Fibroblast of skin of left quadriceps (primary cell): ENCODE measurements around the gene RUBCN.
"Not testable (repeated sequence)": the region's sequence is repeated elsewhere in the genome, so short reads cannot be mapped to it uniquely, and the experiment has no call there.

Experiments
- DNase-seq, 2 experiments: peaks; one replicate each; pipeline ENCODE4 v3.0.0-alpha.2; 2013; ENCODE audit warnings: low read depth in 2 of 2

Gene RUBCN

GRCh38 chr3:197685546-197685945 is 51.2 kb downstream of the RUBCN start:
- no peak for DNase-seq

DNA sequence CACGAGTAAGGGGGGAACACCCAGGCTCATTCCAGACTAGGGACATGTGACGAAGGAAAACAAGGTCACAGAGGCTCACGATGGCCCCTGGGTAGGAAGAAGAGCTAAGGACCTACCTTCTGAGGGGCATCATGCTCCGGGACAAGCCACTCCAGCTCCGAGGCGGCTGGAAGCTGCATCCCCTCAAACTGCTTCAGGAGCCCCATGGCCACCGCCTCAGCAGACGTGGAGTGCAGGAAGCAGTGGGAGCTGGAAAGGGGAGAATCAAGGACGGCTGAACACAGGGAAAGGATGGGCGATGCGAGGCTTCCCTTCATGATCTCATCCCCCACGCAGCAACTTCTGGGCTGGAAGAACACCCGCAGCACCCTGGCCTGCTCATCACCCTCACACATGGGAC is 53.5 kb downstream of the RUBCN start:
- no peak for DNase-seq

- no peak for DNase-seq
Observed at GRCh38 chr3:197682713-197683112, 54.0 kb downstream of the RUBCN start.

GRCh38 chr3:197680955-197681521 is 55.7 kb downstream of the RUBCN start:
- DNase-seq: no peak

- no peak for DNase-seq
Observed at GRCh38 chr3:197675951-197676350, 60.8 kb downstream of the RUBCN start.

DNA sequence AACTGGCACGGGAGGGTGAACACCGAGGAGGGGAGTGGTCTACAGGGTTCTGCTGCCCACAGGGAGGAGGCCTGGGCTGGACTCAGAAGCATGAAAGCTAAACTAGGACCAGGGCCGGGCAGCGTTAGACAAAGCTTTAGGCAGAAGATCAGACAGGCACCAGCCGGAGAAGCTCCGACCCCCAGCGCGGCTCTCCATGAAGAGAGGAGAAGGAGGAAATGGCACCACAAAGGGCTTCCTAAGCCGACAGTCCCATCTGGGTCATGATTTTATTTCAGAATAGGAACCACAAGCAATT is 61.2 kb downstream of the RUBCN start:
- DNase-seq: no peak

GRCh38 chr3:197674741-197675562 is 61.8 kb downstream of the RUBCN start:
- DNase-seq: no peak

GRCh38 chr3:197673170-197673569 is 63.5 kb downstream of the RUBCN start:
- no peak for DNase-seq

- no peak for DNase-seq
Observed at GRCh38 chr3:197670361-197670760, 66.3 kb downstream of the RUBCN start.

DNA sequence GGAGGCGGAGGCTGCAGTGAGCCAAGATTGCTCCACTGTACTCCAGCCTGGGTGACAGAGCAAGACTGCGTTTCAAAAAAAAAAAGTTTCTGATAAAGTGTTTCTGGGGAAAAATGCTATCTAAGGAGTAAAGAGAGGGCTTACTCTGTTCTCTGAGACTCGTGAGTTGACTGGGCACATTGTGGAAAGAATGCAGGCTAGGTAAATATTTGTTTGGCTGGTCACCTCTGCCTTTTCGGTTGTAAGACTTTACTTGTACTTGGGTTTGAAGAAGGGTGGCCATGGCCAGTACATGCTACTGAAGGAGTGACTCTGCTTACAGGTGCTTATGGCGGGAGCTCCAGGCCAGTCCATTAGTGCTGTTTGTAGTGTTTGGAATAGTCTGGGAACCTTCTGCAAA is 68.7 kb downstream of the RUBCN start:
- DNase-seq: no peak

DNA sequence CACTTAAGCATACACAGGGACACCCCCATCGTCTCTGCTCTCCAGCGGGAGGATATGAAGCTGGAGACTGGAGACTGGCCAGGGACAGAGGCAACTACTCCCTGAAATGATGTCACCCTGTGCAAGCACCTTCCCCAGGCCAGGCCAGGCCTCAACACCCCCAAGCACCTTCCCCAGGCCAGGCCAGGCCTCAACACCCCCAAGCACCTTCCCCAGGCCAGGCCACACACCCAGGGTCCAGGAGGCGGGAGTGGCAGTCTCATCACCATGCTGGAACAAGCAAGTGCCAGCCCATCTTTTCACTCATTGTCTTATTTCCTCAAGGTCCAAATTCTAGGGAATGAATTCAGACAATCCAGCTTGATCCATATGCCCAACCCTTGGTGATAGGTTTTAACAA is 69.4 kb downstream of the RUBCN start:
- not testable (repeated sequence) for DNase-seq

- DNase-seq: not testable (repeated sequence)
Observed at GRCh38 chr3:197666221-197666842, 70.4 kb downstream of the RUBCN start.

- not testable (repeated sequence) for DNase-seq
Observed at GRCh38 chr3:197665549-197665948, 71.2 kb downstream of the RUBCN start.

DNA sequence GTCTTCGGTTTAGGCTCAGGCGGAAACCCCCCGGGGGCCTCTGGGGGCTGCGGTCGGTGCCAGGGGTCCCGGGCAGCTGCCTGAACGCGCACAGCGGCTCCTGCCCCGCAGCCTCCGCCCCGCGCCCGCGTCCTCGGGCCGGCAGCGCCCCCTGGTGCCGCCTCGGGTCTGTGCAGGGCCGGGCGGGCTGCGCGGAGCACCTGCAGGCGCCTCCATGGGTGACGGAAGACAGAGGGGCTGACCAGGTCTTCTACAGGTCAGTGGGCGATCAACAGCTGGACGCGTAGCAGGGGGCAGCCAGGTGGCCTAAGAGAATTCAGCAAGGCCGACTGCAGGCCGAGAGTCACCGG is 71.6 kb downstream of the RUBCN start:
- DNase-seq: not testable (repeated sequence)

- not testable (repeated sequence) for DNase-seq
Observed at GRCh38 chr3:197664414-197665141, 72.1 kb downstream of the RUBCN start.

DNA sequence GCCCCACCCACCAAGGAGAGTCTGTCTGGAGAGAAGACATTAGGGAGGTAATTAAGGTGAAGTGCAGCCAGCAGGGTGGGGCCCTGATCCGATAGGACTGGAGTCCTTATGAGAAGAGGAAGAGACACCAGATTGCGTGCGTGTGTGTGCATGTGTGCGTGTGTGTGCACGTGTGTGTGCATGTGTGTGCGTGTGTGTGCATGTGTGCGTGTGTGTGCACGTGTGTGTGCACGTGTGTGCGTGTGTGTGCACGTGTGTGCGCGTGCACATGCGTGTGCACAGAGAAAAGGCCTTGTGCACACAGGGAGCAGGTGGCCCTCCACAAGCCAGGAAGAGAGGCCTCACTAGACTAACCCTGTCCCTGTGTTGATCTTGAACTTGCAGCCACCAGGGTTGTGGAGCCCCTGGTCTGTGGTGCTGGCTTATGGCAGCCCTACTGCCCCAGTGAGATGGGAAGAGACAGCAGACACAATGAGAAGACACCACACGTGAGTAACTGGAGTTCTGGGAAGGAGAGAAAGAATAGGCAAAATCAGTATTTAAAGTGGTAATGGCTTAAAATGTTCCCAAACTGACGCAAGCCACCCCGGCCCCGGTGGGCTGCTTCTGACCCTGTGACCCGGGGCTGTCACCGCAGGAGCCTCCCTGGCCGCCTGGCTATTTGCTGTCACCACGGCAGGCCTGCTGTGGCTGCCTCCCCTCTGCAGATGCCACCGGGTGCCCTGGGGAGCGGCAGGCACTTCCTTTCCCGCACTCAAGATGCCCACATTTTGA is 73.2 kb downstream of the RUBCN start:
- DNase-seq: not testable (repeated sequence)

DNA sequence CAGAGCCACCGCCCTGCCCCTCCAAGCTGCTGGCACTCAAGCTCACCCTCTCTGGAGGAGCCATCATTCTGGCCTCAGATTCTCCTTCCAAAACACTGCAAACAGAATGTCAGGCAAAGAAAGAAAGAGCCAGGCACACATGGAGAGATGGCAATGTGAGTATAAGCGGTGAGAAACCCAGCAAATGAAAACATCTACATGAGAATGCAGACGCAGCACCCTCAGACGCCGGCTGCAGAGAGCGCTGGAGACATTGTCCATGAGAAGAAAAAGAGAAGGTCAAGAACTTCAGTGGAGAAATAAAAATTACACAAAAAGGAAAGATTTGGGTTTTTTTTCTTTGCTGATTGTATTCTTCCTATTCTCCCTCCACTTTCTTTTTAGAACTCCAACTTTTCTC is 74.4 kb downstream of the RUBCN start:
- not testable (repeated sequence) for DNase-seq

GRCh38 chr3:197661874-197662273 is 74.8 kb downstream of the RUBCN start:
- DNase-seq: not testable (repeated sequence)

DNA sequence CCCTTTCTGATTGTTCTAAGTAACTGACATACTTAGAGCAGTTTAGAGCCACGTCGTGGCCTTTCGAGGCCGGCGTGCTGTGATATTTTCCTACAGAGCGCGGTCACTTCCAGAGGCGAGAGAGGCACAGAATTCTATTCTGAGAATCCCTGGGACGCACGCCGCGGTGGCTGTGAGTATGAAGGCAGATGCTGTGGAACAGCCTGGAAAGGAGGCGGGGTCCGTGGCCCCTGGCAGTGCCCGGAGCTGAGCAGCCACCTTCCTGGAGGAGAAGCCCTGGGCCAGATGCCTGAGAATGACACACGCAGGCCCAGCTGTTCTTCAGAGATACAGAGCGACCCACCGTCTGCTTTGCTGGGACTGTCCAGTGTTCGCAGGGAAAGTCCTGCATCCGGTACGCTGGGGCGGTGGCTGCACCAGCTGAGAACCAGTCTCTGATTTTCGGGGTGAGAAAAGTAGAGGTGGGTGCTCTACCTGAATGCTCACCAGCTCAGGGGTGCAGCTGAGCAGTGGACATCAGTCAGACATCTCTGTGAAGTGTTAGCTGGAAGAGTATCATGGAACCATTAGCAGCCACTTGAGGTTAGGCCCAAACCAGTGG is 75.4 kb downstream of the RUBCN start:
- not testable (repeated sequence) for DNase-seq

DNA sequence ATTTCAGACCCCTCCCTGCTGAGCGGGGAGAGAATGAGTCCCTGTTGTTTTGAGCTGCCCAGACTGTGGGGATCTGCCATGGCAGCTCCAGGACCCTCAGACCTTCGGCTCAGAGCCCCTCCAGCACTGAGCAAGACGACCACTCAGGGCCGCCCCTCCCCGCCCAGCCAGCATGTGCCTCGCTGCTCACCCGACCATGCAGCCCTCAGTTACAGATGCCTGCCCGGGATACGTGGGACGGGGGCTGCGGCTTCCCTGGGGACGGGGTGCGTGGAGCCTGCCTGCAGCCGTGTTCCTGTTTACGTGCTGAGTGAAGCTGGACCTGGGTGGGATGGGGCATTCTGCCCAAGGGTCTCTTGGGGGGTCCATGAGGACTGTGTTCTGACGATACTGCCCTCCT is 77.0 kb downstream of the RUBCN start:
- not testable (repeated sequence) for DNase-seq

DNA sequence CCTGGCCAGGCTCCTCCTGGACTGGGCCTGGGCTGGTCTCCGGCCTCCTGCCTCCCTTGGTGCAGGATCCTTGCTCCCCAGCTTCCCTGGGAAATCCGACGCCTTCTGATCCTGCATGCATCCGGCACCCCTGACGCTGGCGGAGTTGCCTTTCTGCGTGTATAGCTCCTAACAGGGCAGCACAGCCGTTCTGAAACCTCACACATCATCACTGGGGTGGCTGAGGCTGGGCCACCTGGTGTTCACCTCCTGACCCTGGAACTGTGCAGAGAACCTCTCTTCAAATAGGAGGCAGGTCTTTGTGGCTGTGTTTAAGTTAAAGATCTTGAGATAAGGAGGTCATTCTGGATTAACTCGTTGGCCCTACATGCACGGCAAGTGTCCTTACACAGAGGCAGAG is 77.6 kb downstream of the RUBCN start:
- not testable (repeated sequence) for DNase-seq
